SK-N-SH treated with all-trans-retinoic acid at 6 μM for 48 hours (cell line): Measurements from ENCODE around the gene PHF3.

Experiments
- ATAC-seq: fragments of 200-7000 bp; cut with Tn5 transposase; 3 replicates; pipeline ENCODE4 v1.9.1; 2020; ENCODE audit warnings: mild to moderate bottlenecking, moderate library complexity
- ARNTL ChIP-seq: fragments of 450-650 bp; formaldehyde crosslinking; IDR thresholded peaks from 2 replicates; pipeline ENCODE4 v1.5.0; 2020; ENCODE audit warnings: low read depth, mild to moderate bottlenecking, moderate library complexity, borderline replicate concordance
- BACH2 ChIP-seq: fragments of 250-450 bp; sonication (Bioruptor Pico); IDR thresholded peaks from 2 replicates; pipeline ENCODE4 v1.9.0; 2021; ENCODE audit warnings: mild to moderate bottlenecking, borderline replicate concordance
- CSDC2 ChIP-seq: fragments of 250-450 bp; sonication (Bioruptor Pico); IDR thresholded peaks from 2 replicates; pipeline ENCODE4 v1.5.0; 2020; ENCODE audit warnings: mild to moderate bottlenecking, moderate library complexity
- CSRNP3 ChIP-seq: fragments of 250-450 bp; sonication (Bioruptor Pico); IDR thresholded peaks from 2 replicates; pipeline ENCODE4 v1.5.1; 2021; ENCODE audit warnings: mild to moderate bottlenecking, moderate library complexity
- GLIS3 ChIP-seq: fragments of 250-450 bp; sonication (Bioruptor Pico); IDR thresholded peaks from 2 replicates; pipeline ENCODE4 v1.5.0; 2020; ENCODE audit warnings: mild to moderate bottlenecking, moderate library complexity
- ISL1 ChIP-seq: fragments of 250-450 bp; sonication (Bioruptor Pico); IDR thresholded peaks from 2 replicates; pipeline ENCODE4 v2.1.2; 2022; ENCODE audit warnings: mild to moderate bottlenecking, moderate library complexity
- PATZ1 ChIP-seq: fragments of 250-450 bp; sonication (Bioruptor Pico); IDR thresholded peaks from 2 replicates; pipeline ENCODE4 v1.8.0; 2020; ENCODE audit warnings: mild to moderate bottlenecking, moderate library complexity, borderline replicate concordance
- POU6F1 ChIP-seq: fragments of 250-450 bp; sonication (Bioruptor Pico); IDR thresholded peaks from 2 replicates; pipeline ENCODE4 v1.8.0; 2021; ENCODE audit warnings: low read depth, mild to moderate bottlenecking, moderate library complexity, borderline replicate concordance
- PPARA ChIP-seq: fragments of 250-450 bp; sonication (Bioruptor Pico); IDR thresholded peaks from 2 replicates; pipeline ENCODE4 v1.5.0; 2020; ENCODE audit warnings: mild to moderate bottlenecking, borderline replicate concordance
- RARB ChIP-seq: fragments of 250-450 bp; sonication (Bioruptor Pico); IDR thresholded peaks from 2 replicates; pipeline ENCODE4 v1.8.0; 2021; ENCODE audit warnings: mild to moderate bottlenecking, moderate library complexity
- SNAI2 ChIP-seq: fragments of 250-450 bp; sonication (Bioruptor Pico); IDR thresholded peaks from 2 replicates; pipeline ENCODE4 v1.5.0; 2020; ENCODE audit warnings: mild to moderate bottlenecking, moderate library complexity
- TCF4 ChIP-seq: fragments of 250-450 bp; sonication (Bioruptor Pico); IDR thresholded peaks from 2 replicates; pipeline ENCODE4 v1.8.0; 2021; ENCODE audit warnings: mild to moderate bottlenecking, moderate library complexity, borderline replicate concordance
- TOX ChIP-seq: fragments of 250-450 bp; sonication (Bioruptor Pico); IDR thresholded peaks from 2 replicates; pipeline ENCODE4 v1.8.0; 2021; ENCODE audit warnings: mild to moderate bottlenecking, moderate library complexity, borderline replicate concordance
- ZC3H10 ChIP-seq: fragments of 250-450 bp; sonication (Bioruptor Pico); IDR thresholded peaks from 2 replicates; pipeline ENCODE4 v1.5.1; 2021; ENCODE audit warnings: mild to moderate bottlenecking, moderate library complexity
- ZFP3 ChIP-seq: fragments of 250-450 bp; sonication (Bioruptor Pico); IDR thresholded peaks from 2 replicates; pipeline ENCODE4 v1.5.0; 2020; ENCODE audit warnings: mild to moderate bottlenecking, moderate library complexity
- ZFP30 ChIP-seq: fragments of 450-650 bp; formaldehyde crosslinking; IDR thresholded peaks from 2 replicates; pipeline ENCODE4 v1.5.0; 2022; ENCODE audit warnings: mild to moderate bottlenecking, moderate library complexity
- ZNF565 ChIP-seq: fragments of 450-650 bp; formaldehyde crosslinking; conservative IDR thresholded peaks from 2 replicates; pipeline ENCODE4 v1.5.0; 2020; ENCODE audit warnings: low read depth, mild to moderate bottlenecking, moderate library complexity
- ZNF70 ChIP-seq: fragments of 450-650 bp; formaldehyde crosslinking; IDR thresholded peaks from 2 replicates; pipeline ENCODE4 v1.5.0; 2020; ENCODE audit warnings: mild to moderate bottlenecking, moderate library complexity
- ZNF8 ChIP-seq: fragments of 450-650 bp; formaldehyde crosslinking; IDR thresholded peaks from 2 replicates; pipeline ENCODE4 v1.5.0; 2020; ENCODE audit warnings: mild to moderate bottlenecking, moderate library complexity

PHF3 gene

GRCh38 chr6:63706630-63707029 lies 71.0 kb downstream of the PHF3 start:
- no peak for ATAC-seq
- no peak for TF ChIP-seq GLIS3
- TF ChIP-seq ISL1 (CRISPR knock-in tag) = no peak
- no peak for TF ChIP-seq PATZ1
- TF ChIP-seq RARB (CRISPR knock-in tag) = no peak
- TF ChIP-seq PPARA = no peak
- TF ChIP-seq ZFP3 (CRISPR knock-in tag) = no peak
- TF ChIP-seq ZFP30 (CRISPR knock-in tag) = no peak
- no peak for TF ChIP-seq CSRNP3 (CRISPR knock-in tag)
- TF ChIP-seq POU6F1 (CRISPR knock-in tag) = no peak
- no peak for TF ChIP-seq TOX (CRISPR knock-in tag)

- ATAC-seq = no peak
- TF ChIP-seq PATZ1 (no peak), CSRNP3 (CRISPR knock-in tag) (no peak), CSDC2 (CRISPR knock-in tag) (no peak), BACH2 (no peak), ZNF70 (no peak), GLIS3 (no peak), ZFP3 (CRISPR knock-in tag) (no peak), SNAI2 (CRISPR knock-in tag) (no peak), PPARA (no peak), ZNF565 (CRISPR knock-in tag) (no peak)
Observed at GRCh38 chr6:63708631-63709030, 73.0 kb downstream of the PHF3 start.

GRCh38 chr6:63709148-63709547 lies 73.5 kb downstream of the PHF3 start:
- TF ChIP-seq ZNF70 (no peak), RARB (CRISPR knock-in tag) (no peak), TCF4 (CRISPR knock-in tag) (no peak), CSRNP3 (CRISPR knock-in tag) (no peak), ZNF565 (CRISPR knock-in tag) (no peak), TOX (CRISPR knock-in tag) (no peak), ZNF8 (CRISPR knock-in tag) (no peak), PATZ1 (no peak), BACH2 (no peak), ARNTL (no peak), POU6F1 (CRISPR knock-in tag) (no peak), PPARA (no peak), ZC3H10 (CRISPR knock-in tag) (no peak)
- no peak for ATAC-seq
